PC-3 (cell line): Measurements from ENCODE around the gene PTPRD. TPM values are rescaled to one million over a fixed set of nuclear protein-coding genes. Genes with fewer than 3 reads are reported as not detected.

Source experiments
- ATAC-seq: fragments of 200-7000 bp; cut with Tn5 transposase; 2 replicates; pipeline ENCODE4 v1.9.1; 2020; ENCODE audit warnings: mild to moderate bottlenecking, moderate library complexity
- BruUV-seq: library from RNA; stranded (reverse); fragments of 400-500 nt; replicated peaks from 2 replicates; lab custom pipeline; 2021; lab: Mats Ljungman, UMichigan
- CTCF ChIA-PET: fragments of 300-600 bp; sonication (Branson Sonifier 250); formaldehyde crosslinking; loops from one replicate; lab custom pipeline; 2022; ENCODE audit warnings: antibody characterized with exemption; lab: Charles Lee
- POLR2A ChIA-PET: fragments of 300-600 bp; sonication (Branson Sonifier 250); formaldehyde crosslinking; loops from one replicate; lab custom pipeline; 2022; ENCODE audit warnings: antibody characterized with exemption; ENCODE audit not compliant: unreplicated experiment; lab: Charles Lee
- DNase-seq: peaks from one replicate; pipeline ENCODE4 v3.0.0-alpha.2; 2015
- H2AFZ ChIP-seq: fragments of 300-600 bp; sonication (generic); 2 replicates; pipeline ENCODE4 v1.6.0; 2016; ENCODE audit warnings: antibody characterized with exemption, low read length
- H3F3A ChIP-seq: fragments of 300-600 bp; sonication (generic); one replicate; pipeline ENCODE4 v1.6.0; 2017; ENCODE audit warnings: antibody characterized with exemption, low read length, control low read depth, mild to moderate bottlenecking; ENCODE audit not compliant: unreplicated experiment
- H3K27ac ChIP-seq: fragments of 300-600 bp; sonication (generic); 2 replicates; pipeline ENCODE4 v1.5.1; 2016; ENCODE audit warnings: mild to moderate bottlenecking, low read length
- H3K27me3 ChIP-seq: fragments of 300-600 bp; sonication (generic); 2 replicates; pipeline ENCODE4 v1.6.1; 2016; ENCODE audit warnings: low read length, mixed read lengths
- H3K36me3 ChIP-seq: fragments of 300-600 bp; sonication (generic); 2 replicates; pipeline ENCODE4 v1.6.1; 2016; ENCODE audit warnings: low read depth, mixed run types, low read length, mixed read lengths
- H3K4me1 ChIP-seq: fragments of 300-600 bp; sonication (generic); 2 replicates; pipeline ENCODE4 v1.5.1; 2016; ENCODE audit warnings: low read length; ENCODE audit not compliant: insufficient read depth
- H3K4me2 ChIP-seq: fragments of 300-600 bp; sonication (generic); 2 replicates; pipeline ENCODE4 v1.6.0; 2016; ENCODE audit warnings: low read length
- H3K4me3 ChIP-seq: fragments of 300-600 bp; sonication (generic); 2 replicates; pipeline ENCODE4 v1.5.1; 2016; ENCODE audit warnings: mild to moderate bottlenecking, low read length, mixed read lengths
- H3K79me2 ChIP-seq: fragments of 300-600 bp; sonication (generic); 2 replicates; pipeline ENCODE4 v1.6.1; 2017; ENCODE audit warnings: low read length, mixed read lengths
- H3K9ac ChIP-seq: fragments of 300-600 bp; sonication (generic); 2 replicates; pipeline ENCODE4 v1.6.0; 2016; ENCODE audit warnings: mild to moderate bottlenecking, low read length
- H3K9me2 ChIP-seq: fragments of 300-600 bp; sonication (generic); replicated peaks from 2 replicates; pipeline ENCODE4 v1.6.1; 2016; ENCODE audit warnings: mixed run types, low read length, mixed read lengths
- H3K9me3 ChIP-seq: fragments of 300-600 bp; sonication (generic); 2 replicates; pipeline ENCODE4 v1.6.1; 2016; ENCODE audit warnings: low read length, mixed read lengths
- H4K20me1 ChIP-seq: fragments of 300-600 bp; sonication (generic); 2 replicates; pipeline ENCODE4 v1.6.1; 2016; ENCODE audit warnings: low read length, mixed read lengths
- CTCF ChIP-seq: fragments of 300-600 bp; sonication (generic); conservative IDR thresholded peaks from 2 replicates; pipeline ENCODE4 v1.5.1; 2017; ENCODE audit warnings: antibody characterized with exemption, low read depth, mild to moderate bottlenecking, low read length
- EZH2 ChIP-seq: fragments of 300-600 bp; sonication (generic); IDR thresholded peaks from one replicate; pipeline ENCODE4 v1.6.1; 2017; ENCODE audit warnings: antibody characterized with exemption, mild to moderate bottlenecking, low read length; ENCODE audit not compliant: unreplicated experiment
- EZH2phosphoT487 ChIP-seq: fragments of 300-600 bp; sonication (generic); IDR thresholded peaks from 2 replicates; pipeline ENCODE4 v1.6.1; 2018; ENCODE audit warnings: mild to moderate bottlenecking, antibody characterized with exemption, low read length, borderline replicate concordance
- intact Hi-C: fragments of 100-400 bp; cut with micrococcal nuclease; formaldehyde crosslinking; loops from 2 replicates; pipeline ENCODE4 v1.9.0; 2023
- total RNA-seq: library from RNA; depleted of rRNA; stranded (reverse); fragments of >200 nt; gene quantifications from 2 replicates; pipeline ENCODE4 v1.2.3, GENCODE V29; 2014

Gene PTPRD
- total RNA-seq, 1 experiment from 2014 or later, result not detected

GRCh38 chr9:10172476-10172875 lies 440.3 kb downstream of the PTPRD start:
- no peak overlapping the region for H3K27ac ChIP-seq
- no peak for DNase-seq
- no peak overlapping the region for H3K4me3 ChIP-seq
- no peak overlapping the region for H3K9ac ChIP-seq
- POLR2A ChIA-PET, result no interaction called here
- no peaks in the 10 kb centered on the region for H4K20me1 ChIP-seq
- H3K4me2 ChIP-seq, result no peak overlapping the region
- no peaks in the 10 kb centered on the region for H3K79me2 ChIP-seq
- H2AFZ ChIP-seq, result no peak overlapping the region
- intact Hi-C loops, result no loop called here
- no peaks in the 10 kb centered on the region for H3K9me2 ChIP-seq
- no peaks in the 10 kb centered on the region for H3K4me1 ChIP-seq
- TF ChIP-seq EZH2 (no peak), CTCF (no peak), EZH2phosphoT487 (no peak)
- no peaks in the 10 kb centered on the region for H3F3A ChIP-seq
- CTCF ChIA-PET, result no interaction called here
- no peaks in the 10 kb centered on the region for H3K27me3 ChIP-seq
- no peak for ATAC-seq
- H3K9me3 ChIP-seq, result no peaks in the 10 kb centered on the region
- no peaks in the 10 kb centered on the region for H3K36me3 ChIP-seq
- BruUV-seq, result no TSS peak

GRCh38 chr9:10168241-10168640 lies 444.6 kb downstream of the PTPRD start:
- no peak for ATAC-seq
- intact Hi-C loops, result no loop called here
- Histone ChIP-seq H4K20me1 (no peaks in the 10 kb centered on the region), H3K4me3 (no peak overlapping the region), H3K27ac (no peak overlapping the region), H3K79me2 (no peaks in the 10 kb centered on the region), H3K9me2 (no peaks in the 10 kb centered on the region), H3K36me3 (no peaks in the 10 kb centered on the region), H3K4me1 (no peaks in the 10 kb centered on the region), H3F3A (no peaks in the 10 kb centered on the region), H3K9me3 (no peaks in the 10 kb centered on the region), H2AFZ (no peak overlapping the region), H3K4me2 (no peak overlapping the region), H3K9ac (no peak overlapping the region), H3K27me3 (no peaks in the 10 kb centered on the region)
- DNase-seq, result no peak
- TF ChIP-seq EZH2, result no peak
- no peak for TF ChIP-seq EZH2phosphoT487
- no peak for TF ChIP-seq CTCF
- no TSS peak for BruUV-seq
- ChIA-PET POLR2A (no interaction called here), CTCF (no interaction called here)

GRCh38 chr9:10148796-10149195 lies 464.0 kb downstream of the PTPRD start:
- H3K9ac ChIP-seq, result no peak overlapping the region
- H4K20me1 ChIP-seq, result no peaks in the 10 kb centered on the region
- H3K4me1 ChIP-seq, result no peaks in the 10 kb centered on the region
- TF ChIP-seq EZH2phosphoT487, result no peak
- TF ChIP-seq CTCF, result no peak
- TF ChIP-seq EZH2, result no peak
- DNase-seq, result no peak
- ChIA-PET POLR2A (no interaction called here), CTCF (no interaction called here)
- no peaks in the 10 kb centered on the region for H3K79me2 ChIP-seq
- H3F3A ChIP-seq, result no peaks in the 10 kb centered on the region
- H3K27ac ChIP-seq, result no peak overlapping the region
- H3K36me3 ChIP-seq, result no peaks in the 10 kb centered on the region
- no peak for ATAC-seq
- no TSS peak for BruUV-seq
- no peaks in the 10 kb centered on the region for H3K27me3 ChIP-seq
- no peaks in the 10 kb centered on the region for H3K9me3 ChIP-seq
- H2AFZ ChIP-seq, result no peak overlapping the region
- no peaks in the 10 kb centered on the region for H3K9me2 ChIP-seq
- H3K4me3 ChIP-seq, result no peak overlapping the region
- no peak overlapping the region for H3K4me2 ChIP-seq
- intact Hi-C loops, result no loop called here
